ENCODE data around the gene PLXNA2.

PLXNA2 gene

GRCh38 chr1:208242941-208243526 is 1.1 kb downstream of the PLXNA2 start:
- no peak for DNase-seq (ENCODE audit: low spot score)

GRCh38 chr1:208242146-208242545 is 2.0 kb downstream of the PLXNA2 start:
- no peak for DNase-seq (ENCODE audit: low spot score)

DNA sequence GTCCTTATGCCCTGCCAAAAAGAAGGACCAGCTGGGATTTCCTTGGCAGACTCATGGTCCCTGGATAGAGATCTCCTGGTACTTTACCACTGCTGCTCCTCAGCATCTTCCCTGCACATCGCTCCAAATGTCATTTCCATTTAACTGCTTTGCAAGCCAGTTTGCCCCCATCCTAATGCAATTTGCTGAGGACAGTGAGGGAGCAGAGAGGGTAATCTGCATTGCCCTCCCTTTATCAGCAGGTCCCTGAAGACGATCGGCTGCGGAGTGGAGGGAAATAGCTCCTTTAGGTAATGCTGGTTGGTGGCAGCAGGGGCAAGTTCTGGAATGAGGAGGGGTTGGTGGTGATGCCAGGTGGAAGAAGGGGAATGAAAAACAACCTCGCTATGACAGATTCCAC is 2.7 kb downstream of the PLXNA2 start:
- peak; percentile 86 for DNase-seq (ENCODE audit: low spot score)

GRCh38 chr1:208240662-208241355 is 3.4 kb downstream of the PLXNA2 start:
- no peak for DNase-seq (ENCODE audit: low spot score)

DNA sequence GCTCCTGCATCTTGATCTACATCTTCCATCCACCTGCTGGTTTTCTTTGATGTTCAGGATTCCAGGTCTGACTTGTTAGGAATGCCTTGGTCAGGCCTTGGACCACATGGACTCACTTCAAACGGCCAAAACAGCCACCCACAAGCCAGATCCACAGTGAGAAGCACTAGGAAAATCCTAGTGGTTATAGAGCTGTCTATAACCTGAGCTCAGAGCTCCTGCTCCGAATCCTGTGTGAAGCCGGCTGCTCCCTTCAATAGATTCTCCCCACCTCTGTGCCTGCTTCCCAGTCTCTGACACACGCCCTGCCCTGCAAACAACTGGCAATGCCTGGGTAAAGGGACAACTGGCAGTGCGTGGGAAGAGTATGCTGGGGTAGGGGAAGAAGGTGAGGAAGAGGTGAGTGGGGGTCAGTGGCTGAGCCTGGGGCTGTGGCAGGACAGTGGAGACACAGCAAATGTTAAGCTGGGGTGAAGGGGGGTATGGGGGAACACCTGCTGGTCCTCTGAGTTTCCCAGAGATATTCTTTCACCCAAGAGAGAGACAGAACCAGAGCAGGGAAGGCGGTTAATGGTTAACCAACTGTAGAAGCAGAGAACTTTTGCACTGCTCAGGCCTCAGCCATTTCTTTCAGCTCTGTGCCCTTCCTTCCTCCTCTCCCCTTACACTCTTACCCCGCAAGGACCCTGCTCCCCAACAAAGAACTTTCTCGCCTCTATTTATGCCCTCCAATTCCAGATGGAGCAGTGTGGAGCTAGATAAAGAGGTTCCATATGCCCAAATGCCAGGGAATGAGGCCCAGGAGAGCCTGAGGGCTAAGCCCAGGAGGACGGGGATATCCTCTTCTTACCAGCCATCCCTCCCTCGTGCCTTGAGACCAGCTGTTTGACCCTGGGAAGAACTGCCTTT is 4.5 kb downstream of the PLXNA2 start:
- DNase-seq (ENCODE audit: low spot score), result no peak

GRCh38 chr1:208238710-208239472 is 5.3 kb downstream of the PLXNA2 start:
- peak; percentile 60 for DNase-seq (ENCODE audit: low spot score)

GRCh38 chr1:208237241-208237640 is 6.9 kb downstream of the PLXNA2 start:
- no peak for DNase-seq (ENCODE audit: low spot score)

GRCh38 chr1:208235982-208236761 is 8.0 kb downstream of the PLXNA2 start:
- no peak for DNase-seq (ENCODE audit: low spot score)

DNA sequence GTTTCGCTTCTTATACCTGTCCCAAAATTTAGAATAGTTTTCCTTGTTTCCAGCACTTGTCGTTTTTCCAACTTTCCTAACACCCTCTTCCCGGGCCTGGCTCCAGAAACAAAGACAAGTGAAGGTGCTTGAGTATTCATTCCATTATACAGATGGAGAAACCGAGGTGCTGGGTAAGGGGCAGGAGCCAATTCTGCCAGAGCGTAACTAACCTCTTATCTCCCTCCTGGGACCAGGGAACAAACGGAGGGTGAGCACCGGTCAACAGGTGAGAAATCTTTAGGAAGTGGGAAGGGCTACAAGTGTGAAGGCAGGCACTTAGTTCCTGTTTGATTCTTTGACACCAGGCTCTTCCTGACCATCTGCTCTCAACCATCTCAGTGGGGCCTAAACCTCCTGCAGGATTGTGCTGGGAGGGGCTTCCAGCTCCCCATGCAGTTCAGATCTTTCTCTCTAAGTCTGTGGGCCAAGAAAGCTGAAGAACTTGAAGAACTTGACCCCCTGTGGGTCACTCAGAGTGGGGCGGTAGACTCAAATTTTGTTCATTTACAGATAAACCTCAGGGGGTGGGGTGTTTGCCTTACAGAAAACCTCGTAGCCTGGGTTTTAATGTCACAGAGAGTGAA is 8.7 kb downstream of the PLXNA2 start:
- DNase-seq (ENCODE audit: low spot score), result no peak

DNA sequence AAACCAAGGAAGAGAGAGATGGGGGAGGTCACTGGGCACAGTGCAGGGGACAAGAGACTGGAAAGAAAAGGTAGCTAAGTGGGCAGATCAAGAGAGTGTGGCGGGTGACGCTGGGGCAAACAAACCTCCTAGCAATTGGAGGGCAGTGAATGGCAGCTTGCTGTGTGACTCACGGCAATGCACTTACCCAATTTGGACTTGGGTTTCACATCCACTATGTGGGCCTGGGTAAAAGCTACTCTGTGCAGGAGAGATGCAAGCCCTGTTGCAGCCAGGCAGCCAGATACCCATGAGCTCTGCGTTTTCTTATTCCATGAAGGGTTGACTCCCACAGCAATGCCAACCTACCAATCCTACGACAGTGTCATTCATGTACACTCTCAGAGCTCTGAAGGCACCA is 9.5 kb downstream of the PLXNA2 start:
- DNase-seq (ENCODE audit: low spot score), result no peak

DNA sequence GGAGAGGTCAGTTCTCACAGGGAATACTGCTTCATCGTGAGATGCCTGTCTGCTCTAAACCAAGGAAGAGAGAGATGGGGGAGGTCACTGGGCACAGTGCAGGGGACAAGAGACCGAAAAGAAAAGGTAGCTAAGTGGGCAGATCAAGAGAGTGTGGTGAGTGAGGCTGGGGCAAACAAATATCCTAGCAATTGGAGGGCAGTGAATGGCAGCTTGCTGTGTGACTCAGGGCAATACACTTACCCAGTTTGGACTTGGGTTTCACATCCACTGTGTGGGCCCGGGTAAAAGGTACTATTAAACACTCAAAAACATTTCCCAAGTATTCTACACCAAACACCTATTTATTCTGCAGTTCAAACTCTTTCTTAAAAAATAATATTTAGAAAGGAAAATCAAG is 10.2 kb downstream of the PLXNA2 start:
- DNase-seq (ENCODE audit: low spot score), result no peak

DNA sequence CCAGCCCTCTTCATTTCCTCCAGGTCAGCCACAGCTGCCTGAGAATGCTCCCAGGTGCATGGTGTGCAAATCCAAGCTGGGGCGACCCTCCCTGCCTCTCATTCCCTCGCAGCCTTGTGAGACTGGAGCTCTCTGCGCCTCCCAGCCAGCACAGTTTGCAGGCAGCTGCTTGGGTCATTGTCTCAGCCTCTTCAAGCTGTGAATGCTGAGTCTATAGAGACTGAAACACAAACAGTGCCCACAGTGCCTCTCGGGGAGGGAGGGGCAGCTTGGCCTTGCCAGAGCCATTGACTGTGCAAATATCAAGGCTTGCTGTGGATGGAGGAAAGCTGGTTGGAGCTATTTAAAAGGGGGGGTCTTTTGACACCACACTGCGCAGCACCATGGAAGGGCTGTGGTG is 10.6 kb downstream of the PLXNA2 start:
- DNase-seq (ENCODE audit: low spot score), result no peak

GRCh38 chr1:208232662-208233038 is 11.5 kb downstream of the PLXNA2 start:
- DNase-seq (ENCODE audit: low spot score), result no peak

DNA sequence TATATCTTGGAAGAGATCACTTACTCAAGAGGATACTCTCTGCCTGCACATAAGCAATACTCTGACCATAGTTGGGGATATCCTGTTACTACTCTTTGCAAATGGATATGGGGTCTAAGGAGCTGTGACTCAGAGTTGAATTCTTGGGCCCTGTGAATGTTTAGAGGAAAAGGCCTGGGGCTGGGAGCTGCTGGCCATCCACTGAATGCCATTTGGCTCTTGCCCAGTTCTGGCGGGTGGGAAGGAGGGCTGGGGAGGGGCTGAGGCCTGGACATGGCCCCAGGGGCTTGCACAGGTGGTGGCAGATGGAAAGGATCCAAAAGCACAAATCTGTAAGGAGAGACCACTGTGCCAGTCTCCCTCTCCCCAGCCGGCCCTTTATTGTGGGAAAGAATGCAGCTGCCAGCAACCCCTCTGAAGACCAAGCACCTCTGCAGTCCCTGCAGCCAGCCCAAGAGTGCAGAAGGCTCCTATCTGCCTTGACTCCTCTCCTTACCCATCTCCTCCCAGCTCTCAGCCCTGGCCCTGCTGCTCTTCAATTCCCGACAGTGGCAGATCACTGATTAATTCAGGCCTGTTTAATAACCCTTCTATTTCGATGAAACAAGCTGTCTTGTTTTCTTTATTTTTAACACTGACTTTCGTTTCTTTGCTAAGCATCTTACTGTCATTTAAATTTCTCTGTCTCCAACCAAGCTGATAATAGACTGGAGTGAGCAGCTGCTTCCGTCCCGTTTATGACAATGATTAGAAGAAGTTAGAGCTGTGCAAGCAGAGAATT is 12.1 kb downstream of the PLXNA2 start:
- DNase-seq (ENCODE audit: low spot score), result no peak

GRCh38 chr1:208230668-208231529 is 13.3 kb downstream of the PLXNA2 start:
- no peak for DNase-seq (ENCODE audit: low spot score)

DNA sequence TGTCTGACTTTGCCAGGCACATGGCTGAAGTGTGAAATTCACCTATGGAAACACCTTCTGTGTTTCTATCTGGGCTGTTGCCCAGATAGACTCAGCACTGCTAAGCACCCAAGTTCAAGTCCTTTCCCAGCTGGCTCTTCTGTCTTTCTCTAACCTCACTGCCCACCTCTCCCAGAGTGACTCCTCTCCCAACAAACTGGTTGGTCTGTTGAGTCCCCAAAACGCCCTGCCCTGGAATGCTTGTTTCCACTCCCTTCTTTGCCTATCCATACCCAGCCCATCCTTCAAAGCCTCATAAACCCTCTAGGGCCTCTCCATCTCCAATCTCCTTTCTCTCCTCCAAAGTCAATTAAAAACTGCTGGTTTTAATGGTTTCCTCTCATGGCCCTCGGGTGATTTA is 15.6 kb downstream of the PLXNA2 start:
- DNase-seq (ENCODE audit: low spot score), result no peak

DNA sequence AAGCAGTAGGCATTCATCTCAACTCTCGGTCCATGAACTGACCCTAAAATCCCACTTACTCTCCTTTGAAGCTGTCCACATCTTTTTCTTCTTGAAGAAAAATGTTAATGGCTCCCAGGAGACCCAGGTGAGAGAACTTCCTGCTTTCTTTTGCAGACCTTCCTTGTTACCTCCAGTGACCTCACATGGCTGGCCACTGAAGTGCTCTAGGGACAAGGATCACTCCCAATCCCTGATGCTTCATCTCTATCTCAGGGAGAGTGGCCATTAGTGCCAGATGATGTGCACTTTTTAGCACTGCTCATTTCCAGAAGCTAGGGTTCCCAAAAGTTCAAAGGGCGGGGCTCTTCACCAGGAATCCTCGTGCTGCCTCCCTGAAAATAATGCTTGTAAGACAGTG is 16.2 kb downstream of the PLXNA2 start:
- no peak for DNase-seq (ENCODE audit: low spot score)

- no peak for DNase-seq (ENCODE audit: low spot score)
Observed at GRCh38 chr1:208227366-208227765, 16.8 kb downstream of the PLXNA2 start.

Measured in SK-N-DZ (cell line).